PC-9 (cell line): Measurements from ENCODE around the gene CCL22. TPM values are rescaled to one million over a fixed set of nuclear protein-coding genes. Genes with fewer than 3 reads are reported as not detected.

Experiments used
- BruUV-seq: library from RNA; stranded (reverse); fragments of 400-500 nt; replicated peaks from 2 replicates; lab custom pipeline; 2021; lab: Mats Ljungman, UMichigan
- CTCF ChIA-PET: fragments of 300-600 bp; sonication (Branson Sonifier 250); formaldehyde crosslinking; loops from one replicate; lab custom pipeline; 2022; ENCODE audit warnings: antibody characterized with exemption; lab: Charles Lee
- POLR2A ChIA-PET: fragments of 300-600 bp; sonication (Branson Sonifier 250); formaldehyde crosslinking; loops from one replicate; lab custom pipeline; 2022; ENCODE audit warnings: antibody characterized with exemption; ENCODE audit not compliant: unreplicated experiment; lab: Charles Lee
- DNase-seq, 2 experiments: peaks; one replicate each; pipeline versions ENCODE4 v3.0.0 to v3.0.0-alpha.2; 2015 to 2022; ENCODE audit warnings: mixed read lengths in 1 of 2
- H2AFZ ChIP-seq: fragments of 200-600 bp; sonication (generic); 2 replicates; pipeline ENCODE4 v1.8.1; 2017; ENCODE audit warnings: antibody characterized with exemption
- H3F3A ChIP-seq: fragments of 200-600 bp; sonication (generic); 2 replicates; pipeline ENCODE4 v1.8.1; 2017; ENCODE audit warnings: antibody characterized with exemption, mild to moderate bottlenecking, low read depth; ENCODE audit not compliant: insufficient read depth
- H3K27ac ChIP-seq: fragments of 200-600 bp; sonication (generic); 2 replicates; pipeline ENCODE4 v1.6.1; 2016; ENCODE audit warnings: mixed run types
- H3K27me3 ChIP-seq: fragments of 200-600 bp; sonication (generic); 2 replicates; pipeline ENCODE4 v1.6.1; 2016; ENCODE audit warnings: low read depth, mixed run types; ENCODE audit not compliant: insufficient read depth
- H3K36me3 ChIP-seq: fragments of 200-600 bp; sonication (generic); 2 replicates; pipeline ENCODE4 v1.6.1; 2016; ENCODE audit warnings: low read depth, mixed run types
- H3K4me1 ChIP-seq: fragments of 200-600 bp; sonication (generic); replicated peaks from 2 replicates; pipeline ENCODE4 v1.6.1; 2016; ENCODE audit warnings: mixed run types; ENCODE audit not compliant: insufficient read depth
- H3K4me2 ChIP-seq: fragments of 200-600 bp; sonication (generic); 2 replicates; pipeline ENCODE4 v1.6.1; 2017; ENCODE audit warnings: mixed run types
- H3K4me3 ChIP-seq: fragments of 200-600 bp; sonication (generic); 2 replicates; pipeline ENCODE4 v1.6.1; 2016; ENCODE audit warnings: mixed run types
- H3K79me2 ChIP-seq: fragments of 200-600 bp; sonication (generic); 2 replicates; pipeline ENCODE4 v1.6.1; 2017; ENCODE audit warnings: low read depth, mixed run types
- H3K9me2 ChIP-seq: fragments of 200-600 bp; sonication (generic); 2 replicates; pipeline ENCODE4 v1.8.1; 2017; ENCODE audit warnings: mild to moderate bottlenecking; ENCODE audit not compliant: insufficient read depth
- H3K9me3 ChIP-seq: fragments of 200-600 bp; sonication (generic); 2 replicates; pipeline ENCODE4 v1.8.1; 2016; ENCODE audit warnings: low read depth; ENCODE audit not compliant: insufficient read depth
- H4K20me1 ChIP-seq: fragments of 200-600 bp; sonication (generic); 2 replicates; pipeline ENCODE4 v1.8.1; 2017; ENCODE audit not compliant: insufficient read depth
- CTCF ChIP-seq: fragments of 200-600 bp; sonication (generic); conservative IDR thresholded peaks from 2 replicates; pipeline ENCODE4 v1.6.1; 2017; ENCODE audit warnings: mixed run types, antibody characterized with exemption, mild to moderate bottlenecking, moderate library complexity
- EZH2 ChIP-seq: fragments of 200-600 bp; sonication (generic); IDR thresholded peaks from 2 replicates; pipeline ENCODE4 v1.8.0; 2017; ENCODE audit warnings: antibody characterized with exemption, low read depth
- intact Hi-C: fragments of 100-400 bp; cut with micrococcal nuclease; formaldehyde crosslinking; loops from one replicate; pipeline ENCODE4 v1.10.0; 2022; ENCODE audit not compliant: unreplicated experiment
- total RNA-seq: library from RNA; stranded (reverse); gene quantifications from 2 replicates; pipeline ENCODE4 v1.2.3, GENCODE V29; 2021

CCL22 gene
- total RNA-seq, 1 experiment from 2014 or later = 0.24 TPM

GRCh38 chr16:57354311-57354710 lies 4.3 kb upstream of the CCL22 start:
- Histone ChIP-seq H3K27ac (no peak overlapping the region), H3K4me2 (no peak overlapping the region), H4K20me1 (no peaks in the 10 kb centered on the region), H3F3A (peaks cover 4% of the 10 kb centered on the region; the same call in 1 of the 2 replicates), H3K4me1 (peaks cover 9% of the 10 kb centered on the region), H3K79me2 (no peaks in the 10 kb centered on the region), H3K9me3 (no peaks in the 10 kb centered on the region), H3K27me3 (peaks cover 9% of the 10 kb centered on the region; the same call in 1 of the 2 replicates), H3K4me3 (no peak overlapping the region), H3K36me3 (no peaks in the 10 kb centered on the region), H2AFZ (no peak overlapping the region), H3K9me2 (no peaks in the 10 kb centered on the region)
- TF ChIP-seq CTCF = no peak
- TF ChIP-seq EZH2 = no peak
- no peak for DNase-seq
- ChIA-PET CTCF (no interaction called here), POLR2A (interaction anchor here (0.8 kb wide), 1 partner anchor 72 kb away, joined by 4 read pairs; no protein-coding TSS in a partner anchor)
- no TSS peak for BruUV-seq
- intact Hi-C loops = no loop called here

GRCh38 chr16:57355898-57356414 lies 2.6 kb upstream of the CCL22 start:
- intact Hi-C loops = no loop called here
- H3F3A ChIP-seq = peaks cover 4% of the 10 kb centered on the region; the same call in 1 of the 2 replicates
- ChIA-PET POLR2A (no interaction called here), CTCF (no interaction called here)
- no TSS peak for BruUV-seq
- peaks cover 9% of the 10 kb centered on the region for H3K4me1 ChIP-seq
- H3K27ac ChIP-seq = no peak overlapping the region
- H3K9me3 ChIP-seq = no peaks in the 10 kb centered on the region
- H3K36me3 ChIP-seq = no peaks in the 10 kb centered on the region
- TF ChIP-seq CTCF (no peak), EZH2 (no peak)
- no peaks in the 10 kb centered on the region for H3K27me3 ChIP-seq
- no peak overlapping the region for H3K4me3 ChIP-seq
- H2AFZ ChIP-seq = no peak overlapping the region
- no peaks in the 10 kb centered on the region for H4K20me1 ChIP-seq
- no peak for DNase-seq
- no peaks in the 10 kb centered on the region for H3K79me2 ChIP-seq
- H3K4me2 ChIP-seq = no peak overlapping the region
- H3K9me2 ChIP-seq = no peaks in the 10 kb centered on the region

- BruUV-seq = no TSS peak
- Histone ChIP-seq H3K79me2 (no peaks in the 10 kb centered on the region), H2AFZ (no peak overlapping the region), H3K27ac (no peak overlapping the region), H3K4me1 (peaks cover 14% of the 10 kb centered on the region), H3K4me3 (no peak overlapping the region), H3F3A (peaks cover 5% of the 10 kb centered on the region; the same call in 1 of the 2 replicates), H3K36me3 (no peaks in the 10 kb centered on the region), H3K4me2 (no peak overlapping the region), H4K20me1 (no peaks in the 10 kb centered on the region), H3K27me3 (no peaks in the 10 kb centered on the region), H3K9me2 (no peaks in the 10 kb centered on the region), H3K9me3 (no peaks in the 10 kb centered on the region)
- DNase-seq = no peak
- intact Hi-C loops = no loop called here
- TF ChIP-seq CTCF (no peak), EZH2 (no peak)
- POLR2A ChIA-PET = no interaction called here
- CTCF ChIA-PET = no interaction called here
Measured at GRCh38 chr16:57356547-57356946, 2.0 kb upstream of the CCL22 start.
